MM.1S (cell line): ENCODE measurements around the gene TPM4.

Experiments
- DNase-seq: peaks from one replicate; pipeline ENCODE4 v3.0.0-alpha.2; 2015
- H2AFZ ChIP-seq: fragments of 300-600 bp; sonication (generic); 2 replicates; pipeline ENCODE4 v1.6.0; 2016; ENCODE audit warnings: antibody characterized with exemption, low read length
- H3F3A ChIP-seq: fragments of 300-600 bp; sonication (generic); 2 replicates; pipeline ENCODE4 v1.6.1; 2016; ENCODE audit warnings: mild to moderate bottlenecking, antibody characterized with exemption, low read length, moderate library complexity, mixed read lengths; ENCODE audit not compliant: insufficient read depth
- H3K27ac ChIP-seq: fragments of 300-600 bp; sonication (generic); 2 replicates; pipeline ENCODE4 v1.5.1; 2016; ENCODE audit warnings: mild to moderate bottlenecking, low read length
- H3K27me3 ChIP-seq: fragments of 300-600 bp; sonication (generic); replicated peaks from 2 replicates; pipeline ENCODE4 v1.6.0; 2016; ENCODE audit warnings: low read length; ENCODE audit not compliant: insufficient read depth
- H3K36me3 ChIP-seq: fragments of 300-600 bp; sonication (generic); replicated peaks from 2 replicates; pipeline ENCODE4 v1.6.1; 2016; ENCODE audit warnings: mild to moderate bottlenecking, low read length, mixed read lengths; ENCODE audit not compliant: insufficient read depth
- H3K4me1 ChIP-seq: fragments of 300-600 bp; sonication (generic); 2 replicates; pipeline ENCODE4 v1.6.1; 2016; ENCODE audit warnings: low read length, mixed read lengths
- H3K4me2 ChIP-seq: fragments of 300-600 bp; sonication (generic); 2 replicates; pipeline ENCODE4 v1.6.0; 2016; ENCODE audit warnings: low read depth, low read length
- H3K4me3 ChIP-seq: fragments of 300-600 bp; sonication (generic); 2 replicates; pipeline ENCODE4 v1.5.1; 2016; ENCODE audit warnings: low read length, mixed read lengths
- H3K79me2 ChIP-seq: fragments of 300-600 bp; sonication (generic); 2 replicates; pipeline ENCODE4 v1.6.1; 2016; ENCODE audit warnings: mixed run types, low read length, mixed read lengths
- H3K9ac ChIP-seq: fragments of 300-600 bp; sonication (generic); 2 replicates; pipeline ENCODE4 v1.6.1; 2016; ENCODE audit warnings: low read length, mixed read lengths
- H3K9me2 ChIP-seq: fragments of 300-600 bp; sonication (generic); replicated peaks from 2 replicates; pipeline ENCODE4 v1.6.1; 2016; ENCODE audit warnings: mild to moderate bottlenecking, low read length, mixed read lengths; ENCODE audit not compliant: insufficient read depth
- H3K9me3 ChIP-seq: fragments of 300-600 bp; sonication (generic); replicated peaks from 2 replicates; pipeline ENCODE4 v1.6.1; 2016; ENCODE audit warnings: mild to moderate bottlenecking, low read length, mixed read lengths; ENCODE audit not compliant: insufficient read depth
- H4K20me1 ChIP-seq: fragments of 300-600 bp; sonication (generic); 2 replicates; pipeline ENCODE4 v1.6.1; 2016; ENCODE audit warnings: mild to moderate bottlenecking, low read length, moderate library complexity, mixed read lengths; ENCODE audit not compliant: insufficient read depth
- CTCF ChIP-seq: fragments of 300-600 bp; sonication (generic); IDR thresholded peaks from 2 replicates; pipeline ENCODE4 v1.5.1; 2016; ENCODE audit warnings: antibody characterized with exemption, low read length, mixed read lengths
- EZH2 ChIP-seq: fragments of 300-600 bp; sonication (generic); optimal IDR thresholded peaks from 2 replicates; pipeline ENCODE3; 2017; ENCODE audit warnings: low read depth, mild to moderate bottlenecking, antibody characterized with exemption, low read length, mixed read lengths
- EZH2phosphoT487 ChIP-seq: fragments of 300-600 bp; sonication (generic); IDR thresholded peaks from 2 replicates; pipeline ENCODE4 v1.6.1; 2018; ENCODE audit warnings: antibody characterized with exemption, low read length

TPM4 gene

DNA sequence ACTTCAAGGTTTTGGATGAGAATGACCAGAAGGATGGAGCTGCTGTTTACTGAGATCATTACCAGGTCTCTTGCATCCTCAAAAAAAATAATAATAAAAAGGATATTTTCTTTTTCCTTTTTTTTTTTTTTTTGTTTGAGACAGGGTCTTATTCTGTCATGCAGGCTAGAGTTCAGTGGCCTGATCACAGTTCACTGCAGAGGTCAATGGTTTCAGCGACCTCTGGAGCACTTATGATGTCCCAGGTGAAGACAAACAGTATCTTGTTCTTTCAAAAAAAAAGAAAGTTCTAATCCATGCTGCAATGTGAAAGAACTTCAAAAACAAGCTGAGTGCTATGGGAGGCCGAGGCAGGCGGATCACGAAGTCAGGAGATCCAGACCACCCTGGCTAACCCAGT is 30.4 kb upstream of the TPM4 start:
- H3F3A ChIP-seq: no peaks in the 10 kb centered on the region
- H3K4me1 ChIP-seq: no peaks in the 10 kb centered on the region
- H4K20me1 ChIP-seq: no peaks in the 10 kb centered on the region
- no peak overlapping the region for H3K9ac ChIP-seq
- no peaks in the 10 kb centered on the region for H3K79me2 ChIP-seq
- H2AFZ ChIP-seq: no peak overlapping the region
- H3K36me3 ChIP-seq: no peaks in the 10 kb centered on the region
- no peaks in the 10 kb centered on the region for H3K9me3 ChIP-seq
- TF ChIP-seq EZH2 (no peak), EZH2phosphoT487 (no peak), CTCF (no peak)
- DNase-seq: no peak
- no peak overlapping the region for H3K4me2 ChIP-seq
- 0 out of 2 replicates have a peak, but pooled peaks cover 5% of the 10 kb centered on the region for H3K27me3 ChIP-seq
- H3K9me2 ChIP-seq: no peaks in the 10 kb centered on the region
- H3K4me3 ChIP-seq: no peak overlapping the region
- H3K27ac ChIP-seq: no peak overlapping the region

DNA sequence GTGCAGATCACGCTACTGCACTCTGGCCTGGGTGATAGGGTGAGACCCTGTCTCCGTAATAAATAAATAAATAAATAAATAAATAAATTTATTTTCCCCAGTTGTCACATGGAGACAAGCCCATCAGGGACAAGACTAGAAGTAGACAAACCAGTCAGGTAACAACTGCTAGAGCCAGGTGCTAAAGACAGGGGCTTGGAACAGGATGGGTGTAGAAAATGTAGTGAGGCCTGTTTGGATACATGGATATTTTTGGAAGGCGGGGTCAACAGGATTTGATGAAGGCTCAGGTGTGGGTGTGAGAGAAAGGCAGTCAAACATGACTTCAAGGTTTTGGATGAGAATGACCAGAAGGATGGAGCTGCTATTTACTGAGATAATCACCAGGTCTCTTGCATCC is 27.7 kb upstream of the TPM4 start:
- no peaks in the 10 kb centered on the region for H3K9me2 ChIP-seq
- H3K79me2 ChIP-seq: no peaks in the 10 kb centered on the region
- H3K9me3 ChIP-seq: no peaks in the 10 kb centered on the region
- H3K27ac ChIP-seq: no peak overlapping the region
- H2AFZ ChIP-seq: no peak overlapping the region
- H4K20me1 ChIP-seq: no peaks in the 10 kb centered on the region
- H3F3A ChIP-seq: no peaks in the 10 kb centered on the region
- no peak for DNase-seq
- H3K4me2 ChIP-seq: no peak overlapping the region
- TF ChIP-seq EZH2 (no peak), EZH2phosphoT487 (no peak), CTCF (no peak)
- no peak overlapping the region for H3K9ac ChIP-seq
- H3K36me3 ChIP-seq: no peaks in the 10 kb centered on the region
- 0 out of 2 replicates have a peak, but pooled peaks cover 5% of the 10 kb centered on the region for H3K27me3 ChIP-seq
- H3K4me1 ChIP-seq: no peaks in the 10 kb centered on the region
- no peak overlapping the region for H3K4me3 ChIP-seq

DNA sequence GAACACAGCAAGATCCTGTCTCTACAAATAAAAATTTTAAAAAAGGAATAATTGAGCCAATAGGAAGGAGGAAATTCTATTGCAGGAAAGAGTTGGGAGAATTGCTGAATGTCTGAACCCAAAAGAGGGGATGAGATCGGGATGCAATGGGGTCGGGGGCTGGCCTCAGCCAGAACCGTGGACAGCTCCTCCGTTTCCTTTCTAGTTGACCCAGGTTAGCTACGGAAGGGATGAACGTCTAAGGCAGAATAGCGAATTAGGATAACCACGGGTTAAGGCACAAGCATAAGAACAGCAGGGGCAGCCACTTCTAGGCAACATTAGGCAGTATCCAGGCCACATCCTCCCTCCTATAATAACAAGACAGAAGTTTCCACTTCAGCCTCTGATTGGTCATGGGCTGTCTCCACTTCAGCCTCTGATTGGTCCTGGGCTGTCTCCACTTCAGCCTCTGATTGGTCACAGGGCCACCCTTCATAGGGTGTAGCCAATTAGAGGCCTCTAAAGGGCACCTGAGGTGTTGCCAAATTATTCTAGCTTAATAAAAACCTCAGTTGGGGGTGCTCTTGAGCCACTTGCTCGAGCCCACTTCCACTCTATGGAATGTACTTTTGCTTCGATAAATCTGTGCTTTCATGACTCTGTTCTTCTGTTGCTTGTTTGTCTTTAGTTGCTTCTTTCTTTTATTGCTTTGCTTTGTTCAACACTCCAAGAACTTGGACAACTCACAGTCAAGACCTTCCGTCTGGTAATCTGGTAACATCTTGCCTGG is 24.9 kb upstream of the TPM4 start:
- Histone ChIP-seq H3K27ac (no peak overlapping the region), H3K4me3 (no peak overlapping the region), H3K9me2 (no peaks in the 10 kb centered on the region), H3K9me3 (no peaks in the 10 kb centered on the region), H2AFZ (no peak overlapping the region), H3K4me1 (no peaks in the 10 kb centered on the region), H3K36me3 (no peaks in the 10 kb centered on the region), H3K27me3 (peaks cover 10% of the 10 kb centered on the region; the same call in 1 of the 2 replicates), H4K20me1 (no peaks in the 10 kb centered on the region), H3K4me2 (no peak overlapping the region), H3K79me2 (no peaks in the 10 kb centered on the region), H3F3A (no peaks in the 10 kb centered on the region), H3K9ac (no peak overlapping the region)
- TF ChIP-seq EZH2 (no peak), CTCF (no peak; the same call in 1 of the 2 replicates), EZH2phosphoT487 (no peak)
- peak; percentile 18 for DNase-seq
